IMR-90 (cell line): Measurements from ENCODE around the gene TBC1D10B. TPM values are rescaled to one million over a fixed set of nuclear protein-coding genes. Genes with fewer than 3 reads are reported as not detected.
"Not testable (repeated sequence)": the region's sequence is repeated elsewhere in the genome, so short reads cannot be mapped to it uniquely, and the experiment has no call there.

Experiments
- ATAC-seq: fragments of 200-7000 bp; cut with Tn5 transposase; 2 replicates; pipeline ENCODE4 v1.9.1; 2020; ENCODE audit warnings: low read depth, mild to moderate bottlenecking, moderate library complexity
- BruUV-seq: library from RNA; stranded (reverse); fragments of 400-500 nt; replicated peaks from 2 replicates; lab custom pipeline; 2021; lab: Mats Ljungman, UMichigan
- CTCF ChIA-PET: fragments of 300-600 bp; formaldehyde crosslinking; extraction: SDS; loops from one replicate; lab custom pipeline; 2021; ENCODE audit warnings: antibody characterized with exemption; lab: Yijun Ruan, JAX
- POLR2A ChIA-PET: fragments of 300-600 bp; sonication (Branson Sonifier 250); formaldehyde crosslinking; loops from one replicate; lab custom pipeline; 2022; ENCODE audit warnings: antibody characterized with exemption; ENCODE audit not compliant: unreplicated experiment; lab: Charles Lee
- DNase-seq: peaks from one replicate; pipeline ENCODE4 v3.0.0; 2013
- H2AFZ ChIP-seq: replicated peaks from 2 replicates; pipeline ENCODE3; 2013; ENCODE audit warnings: low read length, mild to moderate bottlenecking; ENCODE audit not compliant: poor library complexity
- H2AK5ac ChIP-seq: 2 replicates; pipeline ENCODE4 v1.6.1; 2013; ENCODE audit warnings: low read depth, low read length, inconsistent platforms
- H2AK9ac ChIP-seq: replicated peaks from 2 replicates; pipeline ENCODE3; 2013; ENCODE audit warnings: mild to moderate bottlenecking, low read depth, low read length, moderate library complexity; ENCODE audit not compliant: poor library complexity
- H2BK120ac ChIP-seq: 2 replicates; pipeline ENCODE4 v1.6.1; 2013; ENCODE audit warnings: low read depth, low read length, inconsistent platforms
- H2BK15ac ChIP-seq: 3 replicates; pipeline ENCODE4 v1.6.1; 2013; ENCODE audit warnings: low read depth, low read length, inconsistent platforms
- H2BK20ac ChIP-seq: 2 replicates; pipeline ENCODE4 v1.6.1; 2013; ENCODE audit warnings: low read depth, mild to moderate bottlenecking, inconsistent platforms, low read length, moderate library complexity
- H2BK5ac ChIP-seq: 2 replicates; pipeline ENCODE4 v1.6.1; 2013; ENCODE audit warnings: mild to moderate bottlenecking, low read depth, low read length, inconsistent platforms; ENCODE audit not compliant: poor library complexity, severe bottlenecking
- H3K14ac ChIP-seq: replicated peaks from 2 replicates; pipeline ENCODE4 v1.6.1; 2013; ENCODE audit warnings: low read depth, low read length, inconsistent platforms
- H3K18ac ChIP-seq: 2 replicates; pipeline ENCODE4 v1.6.1; 2013; ENCODE audit warnings: low read depth, low read length, control low read depth
- H3K23ac ChIP-seq: 2 replicates; pipeline ENCODE4 v1.6.1; 2013; ENCODE audit warnings: low read depth, low read length, inconsistent platforms
- H3K27ac ChIP-seq: 2 replicates; pipeline ENCODE4 v1.5.1; 2013; ENCODE audit warnings: mild to moderate bottlenecking, control low read depth, low read length; ENCODE audit not compliant: insufficient read depth
- H3K27me3 ChIP-seq: 2 replicates; pipeline ENCODE4 v1.6.1; 2013; ENCODE audit warnings: low read length; ENCODE audit not compliant: control insufficient read depth, insufficient read depth
- H3K36me3 ChIP-seq: 2 replicates; pipeline ENCODE4 v1.6.1; 2013; ENCODE audit warnings: low read length, mixed read lengths; ENCODE audit not compliant: control insufficient read depth, insufficient read depth
- H3K4ac ChIP-seq: 2 replicates; pipeline ENCODE4 v1.6.1; 2013; ENCODE audit warnings: low read depth, low read length, inconsistent platforms
- H3K4me1 ChIP-seq: 2 replicates; pipeline ENCODE4 v1.6.1; 2013; ENCODE audit warnings: low read length, mixed read lengths; ENCODE audit not compliant: control insufficient read depth, insufficient read depth
- H3K4me2 ChIP-seq: 2 replicates; pipeline ENCODE4 v1.6.1; 2013; ENCODE audit warnings: low read depth, mild to moderate bottlenecking, control low read depth, low read length, moderate library complexity
- H3K4me3 ChIP-seq: 2 replicates; pipeline ENCODE4 v1.5.1; 2013; ENCODE audit warnings: low read depth, mild to moderate bottlenecking, control low read depth, low read length, moderate library complexity; ENCODE audit not compliant: insufficient read depth
- H3K56ac ChIP-seq: 2 replicates; pipeline ENCODE4 v1.6.1; 2013; ENCODE audit warnings: low read length, inconsistent platforms; ENCODE audit not compliant: insufficient read depth; ENCODE audit errors: extremely low read depth
- H3K79me1 ChIP-seq, 2 experiments: 2 replicates each; pipeline ENCODE4 v1.6.1; 2013; ENCODE audit warnings: low read length in 2 of 2, inconsistent platforms in 1 of 2, low read depth in 1 of 2
- H3K9ac ChIP-seq: 2 replicates; pipeline ENCODE4 v1.6.1; 2013; ENCODE audit warnings: low read depth, low read length, control low read depth
- H3K9me1 ChIP-seq: 2 replicates; pipeline ENCODE4 v1.6.1; 2013; ENCODE audit warnings: low read length, inconsistent platforms; ENCODE audit not compliant: insufficient read depth
- H3K9me3 ChIP-seq: 2 replicates; pipeline ENCODE4 v1.6.1; 2013; ENCODE audit warnings: low read length; ENCODE audit not compliant: control insufficient read depth, insufficient read depth
- H4K20me1 ChIP-seq: 2 replicates; pipeline ENCODE4 v1.6.1; 2013; ENCODE audit warnings: low read length, inconsistent platforms; ENCODE audit not compliant: insufficient read depth
- H4K5ac ChIP-seq: 2 replicates; pipeline ENCODE4 v1.6.1; 2013; ENCODE audit warnings: mild to moderate bottlenecking, low read depth, low read length, control low read depth
- H4K8ac ChIP-seq, 2 experiments: 2 replicates each; pipeline ENCODE4 v1.6.1; 2013; ENCODE audit warnings: low read depth in 2 of 2, low read length in 2 of 2, control low read depth in 1 of 2, inconsistent platforms in 1 of 2
- H4K91ac ChIP-seq: 2 replicates; pipeline ENCODE4 v1.6.1; 2013; ENCODE audit warnings: low read depth, low read length, inconsistent platforms; ENCODE audit not compliant: insufficient read depth
- CTCF ChIP-seq: conservative IDR thresholded peaks from 2 replicates; pipeline ENCODE4 v1.5.1; 2012; ENCODE audit warnings: mild to moderate bottlenecking, low read depth, low read length, improper control_type of control experiment
- RAD21 ChIP-seq: IDR thresholded peaks from 2 replicates; pipeline ENCODE4 v1.6.1; 2012; ENCODE audit warnings: low read length, improper control_type of control experiment
- SMC3 ChIP-seq: fragments of 150-350 bp; IDR thresholded peaks from 2 replicates; pipeline ENCODE4 v1.6.1; 2016; ENCODE audit warnings: low read depth, mild to moderate bottlenecking, antibody characterized with exemption, low read length, moderate library complexity
- WGBS, 2 experiments: methylation state at CpG; one replicate each; pipeline versions ENCODE4 v1.1.5 to v1.1.7; 2013; ENCODE audit warnings: missing lambda C conversion rate in 2 of 2; ENCODE audit not compliant: insufficient read length in 1 of 2; ENCODE audit errors: extremely low coverage in 2 of 2; 5-methylcytosine and 5-hydroxymethylcytosine counted together
- dilution Hi-C: fragments of 300-500 bp; cut with HindIII; formaldehyde crosslinking; loops from one replicate; pipeline ENCODE4 v1.14.3; 2018; ENCODE audit warnings: low sequenced_read_pairs; ENCODE audit not compliant: unreplicated experiment
- in situ Hi-C: fragments of 300-500 bp; cut with MboI; formaldehyde crosslinking; loops from 3 replicates; pipeline ENCODE4 v1.14.3; 2019; ENCODE audit warnings: low sequenced_read_pairs, inconsistent platforms, mixed read lengths
- intact Hi-C: fragments of 100-400 bp; cut with micrococcal nuclease; formaldehyde crosslinking; loops from 2 replicates; pipeline ENCODE4 v1.10.0; 2022
- polyA plus RNA-seq, 3 experiments: library from polyadenylated mRNA; depleted of rRNA; stranded (reverse); fragments of >200 nt; gene quantifications; 2 replicates each; pipeline ENCODE4 v1.2.3, GENCODE V29; 2012; ENCODE audit warnings: low replicate concordance in 1 of 3
- total RNA-seq: library from RNA; depleted of rRNA; stranded (reverse); fragments of >200 nt; gene quantifications from 2 replicates; pipeline ENCODE4 v1.2.3, GENCODE V29; 2012

Gene TBC1D10B
- total and polyA plus RNA-seq, 2 of the 4 experiments (the other 2 are of a cell fraction), result 8.4 to 24.9 TPM

DNA sequence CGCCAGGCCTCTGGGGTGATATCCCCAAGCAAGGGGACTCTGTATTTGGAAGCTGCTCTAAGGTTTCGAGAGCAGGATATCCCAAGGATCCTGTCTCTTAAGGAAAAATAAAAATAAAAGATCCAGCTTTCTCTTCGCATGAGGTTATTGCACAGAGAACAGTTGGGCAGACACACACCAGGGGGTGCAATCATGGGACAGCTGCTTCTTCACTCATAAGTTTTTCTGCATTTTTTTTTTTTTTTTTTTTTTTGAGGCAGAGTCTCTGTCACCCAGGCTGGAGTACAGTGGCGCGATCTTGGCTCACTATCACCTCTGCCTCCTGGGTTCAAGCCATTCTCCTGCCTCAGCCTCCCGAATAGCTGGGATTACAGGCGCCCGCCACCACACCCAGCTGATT is 28.3 kb downstream of the TBC1D10B start:
- dilution Hi-C loops, H3K27me3 ChIP-seq, H3K27ac ChIP-seq, DNase-seq, H2BK15ac ChIP-seq, H3K18ac ChIP-seq, H3K9me3 ChIP-seq, H3K9me1 ChIP-seq, H3K79me1 ChIP-seq, H4K20me1 ChIP-seq, H3K9ac ChIP-seq, H4K91ac ChIP-seq, H3K36me3 ChIP-seq, H3K4me3 ChIP-seq, CTCF ChIA-PET, H2BK120ac ChIP-seq, intact Hi-C loops, BruUV-seq, H3K56ac ChIP-seq, H2BK20ac ChIP-seq, H2AK5ac ChIP-seq, ATAC-seq, H2AFZ ChIP-seq, in situ Hi-C loops, H3K23ac ChIP-seq, H2BK5ac ChIP-seq, H4K8ac ChIP-seq, H2AK9ac ChIP-seq, H3K4ac ChIP-seq, H3K4me2 ChIP-seq, H3K4me1 ChIP-seq, H4K5ac ChIP-seq, H3K14ac ChIP-seq: not testable (repeated sequence)
- TF ChIP-seq SMC3 (peak; percentile 34; the same call in 1 of the 2 replicates), RAD21 (0 out of 2 replicates have a peak, but pooled peaks have one; percentile 12), CTCF (peak; percentile 22; the same call in 1 of the 2 replicates)
- no CpG with 5 or more reads among the region's 8 CpGs for WGBS, 2 experiments
- POLR2A ChIA-PET, result interaction anchor here (0.6 kb wide), 2 partner anchors 9 to 10 kb away, joined by 4 read pairs; no protein-coding TSS in a partner anchor
